GM23248 (cell line): ENCODE data around the gene PTMA.

Experiments
- EZH2 ChIP-seq: fragments of 200-600 bp; sonication (generic); IDR thresholded peaks from 2 replicates; pipeline ENCODE4 v1.6.1; 2018; ENCODE audit warnings: antibody characterized with exemption, mild to moderate bottlenecking; ENCODE audit not compliant: insufficient read depth, poor library complexity, severe bottlenecking
- EZH2phosphoT487 ChIP-seq: fragments of 200-600 bp; sonication (generic); IDR thresholded peaks from 2 replicates; pipeline ENCODE4 v1.6.1; 2018; ENCODE audit warnings: antibody characterized with exemption, moderate library complexity, mild to moderate bottlenecking, low read depth; ENCODE audit not compliant: insufficient read depth

DNA sequence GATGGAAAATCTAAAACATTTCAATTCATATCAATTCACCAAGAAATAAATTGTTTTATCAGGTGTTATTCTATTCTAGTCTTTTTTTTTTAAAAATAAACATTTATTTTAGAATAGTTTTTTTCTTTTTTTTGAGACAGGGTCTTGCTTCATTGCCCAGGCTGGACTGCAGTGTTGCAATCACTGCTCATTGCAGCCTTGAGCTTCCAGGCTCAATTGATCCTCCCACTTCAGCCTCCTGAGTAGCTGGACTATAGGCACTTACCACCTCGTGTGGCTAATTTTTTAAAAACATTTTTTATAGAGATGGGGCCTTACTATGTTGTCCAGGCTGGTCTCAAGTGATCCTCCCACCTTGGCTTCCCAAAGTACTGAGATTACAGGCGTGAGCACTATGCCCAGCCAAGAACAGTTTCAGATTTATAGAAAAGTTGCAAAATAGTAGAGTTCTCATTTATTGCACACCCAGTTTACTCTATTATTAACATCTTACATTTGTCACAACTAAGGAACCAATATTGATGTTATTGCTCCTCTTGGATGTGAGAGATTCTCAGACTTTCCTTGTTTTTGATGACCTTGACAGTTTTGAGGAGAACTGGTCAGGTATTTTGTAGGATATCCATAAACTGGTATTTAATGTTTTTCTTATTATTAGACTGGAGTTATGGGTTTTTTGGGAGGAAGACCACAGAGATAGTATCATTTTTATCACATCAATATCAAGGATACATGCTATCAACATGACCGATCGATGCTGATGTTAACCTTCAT, 42.9 kb downstream of the PTMA start:
- TF ChIP-seq EZH2phosphoT487: no peak
- no peak for TF ChIP-seq EZH2
